Naive thymus-derived CD8-positive, alpha-beta T cell (primary cell): ENCODE measurements around the gene EXOC3L4. TPM values are rescaled to one million over a fixed set of nuclear protein-coding genes. Genes with fewer than 3 reads are reported as not detected.

Experiments
- ATAC-seq, 2 donors: fragments of 150-1000 bp; cut with Tn5 transposase in 1 of 2; sonication (Bioruptor Pico), chemical (Tn5 transposase) in 1 of 2; 1 replicate in 1 of 2; 2 replicates in 1 of 2; pipeline ENCODE4 v1.10.0; 2021; ENCODE audit warnings: mild to moderate bottlenecking in 2 of 2, moderate library complexity in 2 of 2
- POLR2A ChIA-PET: fragments of 350-600 bp; sonication (Branson Sonifier 250); formaldehyde crosslinking; loops from one replicate; lab custom pipeline; 2021; ENCODE audit warnings: antibody characterized with exemption; lab: Charles Lee
- DNase-seq, 10 donors: peaks; one replicate each; pipeline versions ENCODE4 v3.0.0 to v3.0.0-alpha.2; 2020 to 2022
- H3K27ac Mint-ChIP-seq, 10 donors: one replicate each; pipeline ENCODE4 v1.8.0; 2020 to 2022; ENCODE audit warnings: mild to moderate bottlenecking in 10 of 10, mixed read lengths in 10 of 10, moderate library complexity in 4 of 10, inconsistent platforms in 1 of 10
- H3K27me3 Mint-ChIP-seq, 5 donors: one replicate each; pipeline ENCODE4 v1.8.0; 2021 to 2022; ENCODE audit warnings: mixed read lengths in 5 of 5
- H3K36me3 Mint-ChIP-seq, 3 donors: one replicate each; pipeline ENCODE4 v1.8.0; 2020 to 2022; ENCODE audit warnings: mixed read lengths in 3 of 3, mild to moderate bottlenecking in 2 of 3, inconsistent platforms in 1 of 3
- H3K4me1 Mint-ChIP-seq, 4 donors: one replicate each; pipeline ENCODE4 v1.8.0; 2021 to 2022; ENCODE audit warnings: mixed read lengths in 4 of 4
- H3K4me3 Mint-ChIP-seq, 10 donors: one replicate each; pipeline ENCODE4 v1.8.0; 2020 to 2022; ENCODE audit warnings: mild to moderate bottlenecking in 10 of 10, mixed read lengths in 10 of 10, moderate library complexity in 6 of 10, inconsistent platforms in 1 of 10
- H3K9me3 Mint-ChIP-seq, 9 donors: one replicate each; pipeline ENCODE4 v1.8.0; 2020 to 2022; ENCODE audit warnings: mixed read lengths in 9 of 9, mild to moderate bottlenecking in 3 of 9, inconsistent platforms in 1 of 9, moderate library complexity in 1 of 9
- polyA plus RNA-seq, 3 donors: library from polyadenylated mRNA; unstranded; fragments of 300-500 nt; fragmentation: Illumina TruSeq; gene quantifications; one replicate each; pipeline ENCODE4 v1.2.3, GENCODE V29; 2021
- total RNA-seq, 8 experiments: library from RNA in 2 of 8; stranded (reverse) in 2 of 8; gene quantifications; one replicate each; pipeline ENCODE4 v1.2.3 and lab custom pipeline; 2021 to 2026

EXOC3L4 gene
- total and polyA plus RNA-seq, 5 experiments from 2014 or later, result not detected

DNA sequence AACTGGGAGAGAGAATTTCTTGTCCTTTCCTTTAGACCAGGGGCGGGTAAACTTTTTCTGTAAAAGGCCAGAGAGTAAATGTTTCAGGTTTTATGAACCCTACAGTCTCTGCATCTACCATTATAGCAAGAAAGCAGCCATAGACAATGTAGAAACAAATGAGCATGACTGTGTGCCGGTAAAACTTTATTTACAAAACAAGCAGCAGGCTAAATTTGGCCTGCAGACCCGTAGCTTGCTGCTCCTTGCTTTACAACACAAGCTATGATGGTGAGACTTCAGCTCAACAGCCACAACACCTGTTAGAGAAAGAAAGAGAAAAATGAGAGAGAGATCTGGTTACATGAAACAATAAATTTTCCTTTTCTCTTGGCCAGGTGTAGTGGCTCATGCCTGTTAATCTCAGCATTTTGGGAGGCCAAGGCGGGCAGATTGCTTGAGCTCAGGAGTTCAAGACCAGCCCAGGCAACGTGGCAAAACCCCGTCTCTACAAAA, 33.0 kb upstream of the EXOC3L4 start:
- Mint-ChIP-seq H3K4me3 (no peak overlapping the region), H3K27me3 (peaks cover 3 to 29% (median 14%) of the 10 kb centered on the region in 5 donors), H3K4me1 (peaks cover 0 to 7% (median 6%) of the 10 kb centered on the region in 4 donors), H3K27ac (no peak overlapping the region), H3K36me3 (no peaks in the 10 kb centered on the region), H3K9me3 (no peaks in the 10 kb centered on the region)
- ATAC-seq, result no peak
- DNase-seq, result no peak
- POLR2A ChIA-PET, result no interaction called here

DNA sequence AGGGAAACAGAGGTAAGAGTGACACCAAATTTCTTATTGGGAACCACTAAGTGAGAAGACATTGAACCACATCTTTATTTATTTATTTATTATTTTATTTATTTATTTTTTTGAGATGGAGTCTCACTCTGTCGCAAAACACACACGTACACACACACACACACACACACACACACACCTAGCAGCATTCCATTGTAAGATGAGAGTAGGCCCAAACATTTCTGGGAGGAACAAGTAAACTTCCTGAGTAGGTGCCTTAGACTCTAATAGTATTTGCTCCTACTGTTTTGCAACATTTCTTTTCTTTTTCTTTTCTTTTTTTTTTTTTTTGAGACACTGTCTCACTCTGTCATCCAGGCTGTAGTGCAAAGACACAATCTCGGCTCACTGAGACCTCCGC, 30.1 kb upstream of the EXOC3L4 start:
- no peaks in the 10 kb centered on the region for H3K36me3 Mint-ChIP-seq
- POLR2A ChIA-PET, result no interaction called here
- no peak for DNase-seq
- H3K27ac Mint-ChIP-seq, result peak overlapping the region in 1 of 10 donors; percentile 48
- H3K9me3 Mint-ChIP-seq, result no peaks in the 10 kb centered on the region
- H3K4me3 Mint-ChIP-seq, result no peak overlapping the region
- H3K27me3 Mint-ChIP-seq, result peaks cover 3 to 23% (median 9%) of the 10 kb centered on the region in 5 donors
- H3K4me1 Mint-ChIP-seq, result no peaks in the 10 kb centered on the region
- ATAC-seq, result no peak

DNA sequence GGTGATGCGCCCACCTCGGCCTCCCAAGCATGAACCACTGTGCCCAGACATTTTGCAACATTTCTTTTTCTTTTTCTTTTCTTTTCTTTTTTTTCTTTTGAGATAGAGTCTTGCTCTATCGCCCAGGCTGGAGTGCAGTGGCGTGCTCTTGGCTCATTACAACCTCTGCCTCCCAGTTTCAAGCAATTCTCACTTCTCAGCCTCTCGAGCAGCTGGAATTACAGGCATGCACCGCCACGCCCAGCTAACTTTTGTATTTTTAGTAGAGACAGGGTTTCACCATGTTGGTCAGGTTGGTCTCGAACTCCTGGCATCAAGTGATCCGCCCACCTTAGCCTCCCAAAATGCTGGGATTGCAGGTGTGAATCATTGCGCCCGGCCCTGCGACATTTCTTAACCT, 29.5 kb upstream of the EXOC3L4 start:
- H3K27me3 Mint-ChIP-seq, result peaks cover 2 to 23% (median 12%) of the 10 kb centered on the region in 5 donors
- no peaks in the 10 kb centered on the region for H3K36me3 Mint-ChIP-seq
- peak overlapping the region in 1 of 10 donors; percentile 48 for H3K27ac Mint-ChIP-seq
- no peak for ATAC-seq
- no peaks in the 10 kb centered on the region for H3K4me1 Mint-ChIP-seq
- POLR2A ChIA-PET, result no interaction called here
- no peaks in the 10 kb centered on the region for H3K9me3 Mint-ChIP-seq
- no peak overlapping the region for H3K4me3 Mint-ChIP-seq
- DNase-seq, result no peak

DNA sequence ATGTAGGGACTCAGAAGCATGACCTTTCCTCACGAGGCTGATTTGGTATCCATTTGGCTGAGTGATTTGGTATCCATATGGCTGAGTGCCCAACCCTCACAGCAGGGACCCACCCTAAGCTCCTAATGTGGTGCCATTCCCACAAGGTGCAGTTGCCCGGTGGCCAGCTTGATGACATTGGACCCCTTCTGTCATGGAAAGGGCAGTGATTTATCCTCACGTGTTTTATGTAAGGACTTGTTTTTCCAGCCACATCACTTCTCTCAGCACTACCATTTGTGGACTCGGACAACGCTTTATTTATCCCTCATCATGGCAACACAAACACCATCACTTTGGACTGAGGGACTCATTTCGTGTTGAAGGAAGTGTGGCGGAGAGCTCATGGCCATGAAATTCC, 28.7 kb upstream of the EXOC3L4 start:
- H3K27me3 Mint-ChIP-seq, result peaks cover 0 to 20% (median 9%) of the 10 kb centered on the region in 5 donors
- H3K4me3 Mint-ChIP-seq, result no peak overlapping the region
- no peak overlapping the region for H3K27ac Mint-ChIP-seq
- H3K36me3 Mint-ChIP-seq, result no peaks in the 10 kb centered on the region
- no peaks in the 10 kb centered on the region for H3K9me3 Mint-ChIP-seq
- DNase-seq, result no peak
- POLR2A ChIA-PET, result interaction anchor here (0.6 kb wide), 1 partner anchor 145 kb away, joined by 4 read pairs; no protein-coding TSS in a partner anchor
- no peaks in the 10 kb centered on the region for H3K4me1 Mint-ChIP-seq
- ATAC-seq, result no peak

DNA sequence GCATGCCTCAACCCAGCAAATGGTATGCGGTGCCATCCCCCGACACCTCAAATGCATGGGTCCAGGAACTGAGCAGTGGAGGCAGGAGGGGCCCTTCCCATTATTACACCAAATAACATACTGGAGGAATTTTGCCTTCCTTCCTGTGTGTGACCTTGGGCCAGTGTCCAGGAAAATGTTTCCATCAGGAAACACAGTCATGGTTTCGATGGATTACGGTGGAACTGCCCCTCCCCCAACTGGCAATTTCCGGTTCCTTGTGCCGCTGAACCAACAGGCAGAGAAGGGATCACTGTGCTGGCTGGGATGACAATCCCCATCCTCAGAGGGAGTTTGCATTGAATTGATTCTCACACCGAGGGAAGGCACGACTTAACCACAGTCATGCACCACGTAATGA, 28.1 kb upstream of the EXOC3L4 start:
- Mint-ChIP-seq H3K27me3 (peaks cover 0 to 22% (median 9%) of the 10 kb centered on the region in 5 donors), H3K27ac (no peak overlapping the region), H3K4me1 (no peaks in the 10 kb centered on the region), H3K4me3 (no peak overlapping the region), H3K9me3 (no peaks in the 10 kb centered on the region), H3K36me3 (no peaks in the 10 kb centered on the region)
- DNase-seq (no peak), ATAC-seq (no peak)
- POLR2A ChIA-PET, result no interaction called here

DNA sequence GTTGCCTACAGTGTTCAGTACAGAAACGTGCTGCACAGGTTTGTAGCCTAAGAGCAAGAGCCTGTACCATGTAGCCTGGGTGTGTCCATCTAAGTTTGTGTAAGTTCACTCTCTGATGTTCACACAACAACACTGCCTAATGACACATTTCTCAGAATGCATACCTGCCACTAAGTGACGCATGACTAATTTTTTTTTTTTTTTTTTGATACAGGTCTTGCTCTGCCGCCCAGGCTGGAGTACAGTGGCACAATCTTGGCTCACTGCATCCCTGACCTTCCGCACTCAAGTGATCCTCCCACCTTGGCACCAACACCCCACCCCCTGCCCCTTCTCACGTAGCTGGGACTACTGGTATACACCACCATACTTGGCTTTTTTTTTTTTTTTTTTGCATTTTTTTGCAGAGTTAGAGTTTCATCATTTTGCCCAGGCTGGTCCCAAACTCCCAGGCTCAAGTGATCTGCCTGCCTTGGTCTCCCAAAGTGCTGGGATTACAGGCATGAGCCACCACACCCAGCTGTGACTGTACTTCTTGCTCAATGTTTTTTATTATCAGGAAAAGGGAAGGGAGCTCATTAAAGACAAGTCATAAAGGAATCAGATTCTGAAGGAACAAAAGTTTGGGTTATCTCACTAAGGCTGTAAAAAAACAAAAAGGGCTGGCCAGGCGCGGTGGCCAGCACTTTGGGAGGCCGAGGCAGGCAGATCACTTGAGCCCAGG, 27.1 kb upstream of the EXOC3L4 start:
- Mint-ChIP-seq H3K4me3 (no peak overlapping the region), H3K27me3 (peaks cover 0 to 22% (median 9%) of the 10 kb centered on the region in 5 donors), H3K9me3 (no peaks in the 10 kb centered on the region), H3K36me3 (no peaks in the 10 kb centered on the region), H3K27ac (peak overlapping the region in 1 of 10 donors; percentile 58), H3K4me1 (no peaks in the 10 kb centered on the region)
- ATAC-seq (no peak), DNase-seq (no peak)
- POLR2A ChIA-PET, result no interaction called here

DNA sequence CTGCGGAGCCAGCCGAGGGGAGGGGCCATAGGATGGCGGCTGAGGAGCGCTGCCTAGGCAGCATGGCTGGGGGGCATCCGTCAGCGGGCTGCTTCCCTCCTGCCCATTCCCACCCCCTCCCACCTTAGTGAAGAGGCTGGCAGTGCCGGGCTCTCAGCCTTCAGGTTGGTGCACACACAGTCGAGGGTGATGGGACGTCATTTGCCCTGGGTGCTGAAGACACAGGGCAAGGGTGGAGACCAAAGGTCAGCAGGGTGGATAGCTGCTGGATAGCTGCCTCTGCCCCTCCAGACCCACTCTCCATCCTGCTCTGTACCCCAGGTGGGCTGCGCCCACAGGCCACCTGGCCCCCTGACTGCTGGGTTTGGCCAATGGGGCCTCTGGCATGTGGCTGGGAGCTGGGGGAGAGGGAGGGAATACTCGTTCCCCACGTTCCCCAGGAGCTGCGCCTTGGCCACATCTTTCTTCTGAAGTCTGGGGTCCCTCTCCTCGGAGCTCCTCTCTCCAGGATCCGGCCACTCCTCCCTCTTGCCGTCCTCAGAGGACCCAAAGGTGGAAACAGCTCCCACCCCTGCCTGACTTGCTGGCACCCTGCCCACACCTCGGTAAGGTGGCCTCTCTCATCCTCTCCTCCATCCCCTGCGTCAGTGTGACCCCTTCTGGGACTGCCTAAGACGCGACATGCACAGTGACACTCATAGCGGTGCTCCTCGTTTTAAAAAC, 26.0 kb upstream of the EXOC3L4 start:
- H3K27ac Mint-ChIP-seq, result peak overlapping the region in 1 of 10 donors; percentile 25
- POLR2A ChIA-PET, result no interaction called here
- H3K27me3 Mint-ChIP-seq, result peaks cover 0 to 22% (median 8%) of the 10 kb centered on the region in 5 donors
- H3K4me3 Mint-ChIP-seq, result no peak overlapping the region
- no peaks in the 10 kb centered on the region for H3K36me3 Mint-ChIP-seq
- no peaks in the 10 kb centered on the region for H3K9me3 Mint-ChIP-seq
- DNase-seq, result no peak
- no peak for ATAC-seq
- no peaks in the 10 kb centered on the region for H3K4me1 Mint-ChIP-seq

DNA sequence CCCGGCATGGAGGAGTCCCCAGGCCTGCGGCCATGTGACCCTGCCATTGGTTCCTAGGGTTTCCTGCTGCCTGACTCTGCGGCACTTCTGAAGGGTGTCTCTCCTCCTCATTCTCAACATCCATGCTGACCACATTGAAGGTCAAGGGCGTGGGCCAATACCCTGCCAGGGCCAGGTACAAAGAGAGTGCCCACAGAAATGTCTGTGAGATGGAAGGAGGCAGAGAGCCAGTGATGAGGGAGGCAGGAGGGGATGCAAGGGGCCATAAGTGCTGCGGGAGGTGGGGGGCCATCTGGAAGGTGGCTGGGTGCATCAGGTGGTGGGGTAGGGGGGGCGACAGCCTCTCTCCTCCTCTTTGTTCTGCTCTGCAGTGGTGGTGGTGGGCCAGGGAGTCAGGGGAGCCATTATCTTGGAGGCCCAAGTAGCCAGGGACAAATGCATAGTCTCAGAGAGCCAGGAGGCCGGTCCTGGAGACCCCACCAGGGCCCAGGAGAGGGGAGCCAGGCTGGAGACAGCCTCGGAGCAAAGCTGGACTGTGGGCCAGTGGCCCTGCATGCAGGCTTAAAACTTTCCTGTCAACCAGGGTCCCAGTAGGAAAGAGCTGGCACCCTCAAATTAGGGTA, 24.2 kb upstream of the EXOC3L4 start:
- H3K4me3 Mint-ChIP-seq, result no peak overlapping the region
- peaks cover 0 to 22% (median 4%) of the 10 kb centered on the region in 5 donors for H3K27me3 Mint-ChIP-seq
- H3K36me3 Mint-ChIP-seq, result no peaks in the 10 kb centered on the region
- no peaks in the 10 kb centered on the region for H3K9me3 Mint-ChIP-seq
- no peak overlapping the region for H3K27ac Mint-ChIP-seq
- ATAC-seq, result no peak
- POLR2A ChIA-PET, result no interaction called here
- peaks cover 0 to 4% (median 2%) of the 10 kb centered on the region in 4 donors for H3K4me1 Mint-ChIP-seq
- DNase-seq, result no peak

DNA sequence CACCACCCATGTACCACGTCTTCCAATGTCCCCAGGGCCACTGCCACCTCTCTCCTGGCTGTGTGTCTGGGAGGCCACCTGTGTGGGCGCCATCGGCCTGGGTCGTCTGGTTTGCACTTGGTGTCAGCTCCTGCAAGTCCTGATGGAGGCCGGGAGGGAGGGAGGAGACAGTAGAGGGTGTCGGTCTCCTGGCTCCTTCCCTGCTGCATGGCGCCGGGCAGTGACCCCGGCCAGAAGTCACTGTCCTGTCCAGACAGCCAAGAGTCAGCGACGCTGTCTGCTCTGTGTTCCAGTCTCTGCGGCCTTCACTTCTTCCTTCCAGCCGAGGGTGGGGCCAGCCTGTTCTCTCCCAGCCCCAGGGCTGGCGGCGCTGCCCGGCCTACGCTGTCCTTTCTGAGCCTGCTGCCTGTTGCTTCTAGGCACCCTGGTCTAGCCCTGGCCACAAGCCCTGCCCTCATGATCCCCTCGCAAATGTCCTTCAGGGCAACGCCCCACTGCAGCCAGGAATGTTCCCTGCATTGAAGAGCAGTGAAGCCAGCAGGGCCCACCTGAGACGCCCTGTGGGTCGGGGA, 23.5 kb upstream of the EXOC3L4 start:
- peaks cover 0 to 22% (median 4%) of the 10 kb centered on the region in 5 donors for H3K27me3 Mint-ChIP-seq
- no peak for ATAC-seq
- peaks cover 0 to 4% (median 2%) of the 10 kb centered on the region in 4 donors for H3K4me1 Mint-ChIP-seq
- POLR2A ChIA-PET, result no interaction called here
- H3K27ac Mint-ChIP-seq, result no peak overlapping the region
- H3K9me3 Mint-ChIP-seq, result no peaks in the 10 kb centered on the region
- H3K36me3 Mint-ChIP-seq, result no peaks in the 10 kb centered on the region
- H3K4me3 Mint-ChIP-seq, result no peak overlapping the region
- no peak for DNase-seq

DNA sequence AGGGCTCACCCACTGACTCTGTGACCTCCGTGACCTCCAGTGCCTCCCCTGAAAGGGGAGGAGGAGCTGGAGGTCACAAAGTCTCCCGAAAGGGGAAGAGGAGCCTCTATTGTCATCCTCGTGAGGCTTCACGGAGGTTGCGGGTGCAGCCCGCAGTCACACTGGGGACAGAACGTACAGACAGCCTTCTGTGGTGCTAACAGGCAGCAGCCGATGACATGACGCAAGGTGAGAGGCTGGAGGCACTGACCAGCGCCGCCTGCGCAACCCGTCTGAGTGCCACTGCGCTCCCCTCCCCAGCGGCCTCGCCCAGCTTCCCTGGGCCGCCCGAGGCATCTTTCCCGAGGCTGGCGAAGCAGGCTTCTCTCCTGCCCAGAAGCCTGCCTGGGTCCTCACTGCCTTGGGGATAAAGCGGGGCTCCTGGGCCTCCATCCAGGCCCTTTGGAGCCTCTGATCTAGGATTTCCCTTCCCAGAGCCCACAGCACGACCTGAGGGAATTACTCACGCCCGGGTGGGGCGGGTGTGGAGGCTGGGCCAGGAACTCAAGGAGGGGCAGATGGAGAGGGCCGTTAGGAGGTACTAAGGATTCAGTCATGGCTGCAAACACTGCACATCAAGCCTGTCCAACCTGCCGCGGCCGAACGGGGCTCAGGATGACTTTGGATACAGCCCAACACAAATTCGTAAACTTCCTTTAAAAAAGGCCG, 22.8 kb upstream of the EXOC3L4 start:
- Mint-ChIP-seq H3K36me3 (no peaks in the 10 kb centered on the region), H3K4me3 (no peak overlapping the region), H3K4me1 (peaks cover 0 to 4% (median 2%) of the 10 kb centered on the region in 4 donors), H3K27ac (no peak overlapping the region), H3K9me3 (no peaks in the 10 kb centered on the region), H3K27me3 (peaks cover 0 to 22% (median 4%) of the 10 kb centered on the region in 5 donors)
- no peak for DNase-seq
- no peak for ATAC-seq
- POLR2A ChIA-PET, result no interaction called here

DNA sequence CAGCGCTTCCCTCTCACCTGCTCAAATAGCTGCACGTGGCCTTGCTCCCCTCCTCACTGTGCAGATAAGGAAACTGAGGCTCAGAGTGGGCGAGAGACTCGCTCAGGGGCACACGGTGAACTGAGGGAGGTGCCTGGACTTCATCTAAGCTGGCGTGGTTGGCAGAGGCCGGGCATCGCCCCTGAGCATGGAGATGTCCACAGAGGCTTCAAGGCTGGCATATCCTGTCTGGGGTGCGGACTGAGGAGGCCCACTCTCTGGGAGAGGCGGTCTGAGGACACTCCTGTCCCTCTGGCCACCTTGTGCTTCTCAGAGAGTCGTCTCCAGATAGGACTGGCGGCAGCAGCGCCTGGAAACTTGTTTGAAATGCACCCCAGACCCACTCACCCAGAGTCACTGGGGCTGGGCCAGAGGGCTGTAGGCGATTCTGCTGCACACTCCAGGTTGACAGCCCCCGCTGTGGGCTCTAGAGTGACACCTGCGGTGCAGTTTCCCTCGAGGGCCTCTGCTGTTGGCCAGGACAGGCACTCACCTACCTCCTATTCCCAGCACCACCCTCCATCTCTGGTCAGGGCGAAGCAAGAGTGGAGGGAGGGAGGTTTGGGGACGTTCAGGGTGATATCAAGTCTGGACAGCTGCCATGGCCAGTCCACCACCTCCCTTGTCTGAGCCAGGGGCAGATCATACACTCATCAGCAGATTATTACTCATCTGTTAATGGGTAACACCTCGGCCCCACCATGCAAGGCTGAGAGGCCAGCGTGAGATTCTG, 21.7 kb upstream of the EXOC3L4 start:
- DNase-seq (no peak), ATAC-seq (no peak)
- H3K4me1 Mint-ChIP-seq, result peaks cover 0 to 4% (median 2%) of the 10 kb centered on the region in 4 donors
- no peak overlapping the region for H3K27ac Mint-ChIP-seq
- H3K27me3 Mint-ChIP-seq, result peaks cover 0 to 21% (median 4%) of the 10 kb centered on the region in 5 donors
- H3K9me3 Mint-ChIP-seq, result no peaks in the 10 kb centered on the region
- POLR2A ChIA-PET, result no interaction called here
- H3K36me3 Mint-ChIP-seq, result no peaks in the 10 kb centered on the region
- H3K4me3 Mint-ChIP-seq, result no peak overlapping the region
